ENCODE data around the gene STAC.

- TF ChIP-seq, protein P1, sequence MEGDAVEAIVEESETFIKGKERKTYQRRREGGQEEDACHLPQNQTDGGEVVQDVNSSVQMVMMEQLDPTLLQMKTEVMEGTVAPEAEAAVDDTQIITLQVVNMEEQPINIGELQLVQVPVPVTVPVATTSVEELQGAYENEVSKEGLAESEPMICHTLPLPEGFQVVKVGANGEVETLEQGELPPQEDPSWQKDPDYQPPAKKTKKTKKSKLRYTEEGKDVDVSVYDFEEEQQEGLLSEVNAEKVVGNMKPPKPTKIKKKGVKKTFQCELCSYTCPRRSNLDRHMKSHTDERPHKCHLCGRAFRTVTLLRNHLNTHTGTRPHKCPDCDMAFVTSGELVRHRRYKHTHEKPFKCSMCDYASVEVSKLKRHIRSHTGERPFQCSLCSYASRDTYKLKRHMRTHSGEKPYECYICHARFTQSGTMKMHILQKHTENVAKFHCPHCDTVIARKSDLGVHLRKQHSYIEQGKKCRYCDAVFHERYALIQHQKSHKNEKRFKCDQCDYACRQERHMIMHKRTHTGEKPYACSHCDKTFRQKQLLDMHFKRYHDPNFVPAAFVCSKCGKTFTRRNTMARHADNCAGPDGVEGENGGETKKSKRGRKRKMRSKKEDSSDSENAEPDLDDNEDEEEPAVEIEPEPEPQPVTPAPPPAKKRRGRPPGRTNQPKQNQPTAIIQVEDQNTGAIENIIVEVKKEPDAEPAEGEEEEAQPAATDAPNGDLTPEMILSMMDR (IDR thresholded peaks at IDR 0.05 in 4 of 5, conservative IDR thresholded peaks at IDR 0.05 in 1 of 5): no peak
- TF ChIP-seq POLR2A (IDR thresholded peaks at IDR 0.05): no peak
Measured at GRCh38 chr3:36373666-36374065, 6.6 kb upstream of the STAC start.

All from gastrocnemius medialis (tissue), 4 donors.